Measurements from ENCODE around the gene ATP9A.

The ATP9A gene

DNA sequence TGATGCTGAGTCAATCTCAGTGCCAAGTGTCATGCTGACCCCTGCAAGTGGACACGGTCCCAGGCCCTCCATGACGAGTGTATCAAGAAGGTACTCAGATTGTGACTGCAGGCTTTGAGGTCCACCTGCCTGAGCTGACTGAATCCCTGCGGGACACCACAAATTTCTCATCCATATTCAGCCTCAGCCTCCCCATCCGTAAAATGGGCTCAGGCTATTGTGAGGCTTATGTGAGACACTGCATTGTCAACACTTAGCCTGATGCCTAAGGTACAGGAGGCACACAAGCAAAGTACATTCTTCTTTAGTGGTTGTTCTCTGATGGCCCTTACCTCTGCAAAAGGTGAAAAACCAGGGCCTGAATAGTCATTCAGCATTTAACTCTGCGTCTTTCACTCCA lies 155.3 kb downstream of the ATP9A start:
- H3K27ac ChIP-seq, result no peak overlapping the region

DNA sequence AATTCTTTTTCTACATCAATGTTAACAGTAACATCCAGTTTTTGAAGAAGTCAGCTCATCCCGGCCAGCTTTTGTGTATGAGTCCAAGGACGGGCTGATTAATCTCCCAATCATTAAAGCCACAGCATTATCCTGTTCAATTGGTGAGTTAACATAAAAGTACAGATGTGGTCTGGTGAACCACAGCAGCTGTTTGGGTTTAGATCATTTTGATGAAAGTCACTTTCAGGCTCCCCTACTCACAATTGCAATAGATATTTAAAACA lies 156.6 kb downstream of the ATP9A start:
- Histone ChIP-seq H3K27ac (no peak overlapping the region), H3K4me3 (no peak overlapping the region)

More for the DNA sequence above, 155.3 kb downstream of the ATP9A start:
- H3K4me3 ChIP-seq, result no peak overlapping the region

DNA sequence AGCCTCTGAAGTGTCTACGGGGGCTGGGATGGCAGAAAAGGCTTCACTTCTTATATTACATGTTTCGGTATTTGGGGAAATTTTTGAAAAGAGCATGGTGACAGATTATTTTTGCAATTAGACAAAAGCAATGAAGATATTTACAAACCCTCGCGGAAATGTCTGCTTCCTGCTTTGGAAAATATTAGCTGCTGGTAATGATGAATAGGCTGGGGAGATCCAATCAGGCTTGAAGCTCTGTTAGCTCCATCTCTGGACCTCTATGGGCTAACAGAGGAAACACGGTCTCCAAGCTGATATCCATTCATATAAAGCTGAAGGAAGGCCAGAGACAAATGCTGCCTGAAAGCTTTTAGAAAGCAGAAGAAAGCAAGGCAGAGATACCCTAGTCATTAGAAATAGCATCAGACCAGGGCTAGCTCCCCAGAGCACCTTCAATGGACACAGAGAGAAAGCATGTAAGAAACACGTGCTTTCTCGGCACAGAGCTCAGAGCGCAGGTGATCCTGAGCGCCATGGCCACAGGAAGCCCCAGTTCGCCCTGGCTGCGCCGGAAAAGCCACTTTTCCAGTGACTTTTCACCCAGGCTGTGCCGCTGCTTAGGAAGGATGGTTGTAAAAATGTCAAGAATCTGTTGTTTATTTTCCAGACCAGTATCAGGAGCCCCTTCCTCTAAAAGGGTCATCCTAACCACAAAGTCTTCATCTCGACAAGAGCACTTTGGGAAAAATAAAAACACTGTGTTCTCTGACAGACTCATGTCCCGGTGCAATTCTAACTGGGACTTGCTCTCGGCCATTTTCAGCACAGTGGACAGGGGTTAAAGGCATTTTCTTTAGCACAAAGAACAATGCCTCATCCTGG lies 157.2 kb downstream of the ATP9A start:
- Histone ChIP-seq H3K4me3 (no peak overlapping the region), H3K27ac (no peak overlapping the region)

DNA sequence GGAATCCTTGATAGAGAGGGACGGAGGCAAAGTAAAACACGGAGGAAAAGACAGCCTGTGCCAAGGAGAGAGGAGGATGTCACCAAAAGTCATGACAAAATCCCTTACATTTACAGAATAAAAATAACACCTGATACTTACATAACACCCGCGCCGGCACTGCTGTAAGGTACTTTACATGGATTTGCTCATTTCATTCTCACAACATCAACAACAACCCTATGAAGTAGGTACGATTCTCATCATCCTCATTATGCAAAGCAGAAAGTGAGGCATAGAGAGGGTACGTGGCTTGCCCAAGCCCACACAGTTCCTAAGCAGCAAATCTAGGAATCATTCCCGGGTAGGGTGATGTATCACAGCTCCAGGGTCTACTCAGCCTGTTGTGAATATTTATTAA lies 158.1 kb downstream of the ATP9A start:
- Histone ChIP-seq H3K27ac (no peak overlapping the region), H3K4me3 (no peak overlapping the region)

DNA sequence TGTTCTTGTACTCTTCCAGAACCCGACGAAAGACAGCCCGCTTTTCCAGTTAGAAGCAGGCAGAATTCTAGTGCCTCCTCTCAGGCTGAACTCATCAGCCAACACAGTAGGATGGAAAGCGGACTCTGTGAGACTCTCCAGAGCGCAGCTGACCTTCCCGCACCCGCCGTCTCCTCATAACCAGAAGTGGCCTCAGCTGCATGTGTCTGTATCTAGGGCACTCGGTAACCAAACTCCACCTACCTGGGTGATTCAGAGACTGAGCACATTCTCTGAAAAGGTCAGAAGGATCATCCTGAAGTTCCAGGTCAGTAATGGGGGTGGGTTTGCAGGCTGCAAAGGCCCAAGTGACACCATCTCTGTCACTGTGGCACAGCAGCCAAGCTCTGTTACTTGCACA lies 158.9 kb downstream of the ATP9A start:
- H3K27ac ChIP-seq, result no peak overlapping the region
- no peak overlapping the region for H3K4me3 ChIP-seq

DNA sequence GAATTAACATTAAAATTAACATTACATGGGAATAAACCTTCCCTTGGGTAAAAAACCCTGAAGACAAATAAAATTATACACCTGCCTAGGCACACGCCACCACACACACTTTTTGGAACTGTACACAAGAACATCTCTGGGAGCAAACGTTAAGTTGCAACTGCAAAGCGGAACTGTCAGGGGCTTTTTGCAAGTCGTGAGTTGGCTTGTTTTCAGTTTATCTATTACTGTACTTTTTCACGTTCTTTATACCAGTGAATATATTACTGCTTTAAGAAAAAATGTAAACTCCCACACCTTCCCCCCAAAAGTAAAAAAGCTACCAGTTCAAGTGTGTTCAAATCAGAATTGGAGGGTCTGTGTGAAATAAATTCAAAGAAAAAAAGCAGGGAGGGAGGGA lies 160.1 kb downstream of the ATP9A start:
- Histone ChIP-seq H3K4me3 (no peak overlapping the region), H3K27ac (no peak overlapping the region)

DNA sequence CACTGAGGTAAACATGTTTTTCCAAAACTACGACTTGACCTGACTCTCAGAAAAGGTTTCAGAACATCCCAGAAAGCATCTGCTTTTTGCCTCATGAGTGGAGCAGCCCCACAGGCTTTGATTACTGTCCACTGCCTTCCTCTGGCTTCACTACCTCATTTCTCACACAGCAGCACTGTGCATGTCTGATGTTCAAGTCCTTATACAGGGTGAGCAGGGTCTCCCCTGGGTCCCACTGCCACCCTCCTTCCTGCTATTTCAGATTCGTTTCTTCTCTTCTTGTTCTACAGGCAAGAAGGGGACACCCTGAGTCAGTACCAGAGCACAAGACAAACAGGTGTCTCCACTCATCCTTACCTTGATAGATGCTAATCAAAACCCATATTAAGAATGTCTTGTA lies 161.0 kb downstream of the ATP9A start:
- no peak overlapping the region for H3K4me3 ChIP-seq

DNA sequence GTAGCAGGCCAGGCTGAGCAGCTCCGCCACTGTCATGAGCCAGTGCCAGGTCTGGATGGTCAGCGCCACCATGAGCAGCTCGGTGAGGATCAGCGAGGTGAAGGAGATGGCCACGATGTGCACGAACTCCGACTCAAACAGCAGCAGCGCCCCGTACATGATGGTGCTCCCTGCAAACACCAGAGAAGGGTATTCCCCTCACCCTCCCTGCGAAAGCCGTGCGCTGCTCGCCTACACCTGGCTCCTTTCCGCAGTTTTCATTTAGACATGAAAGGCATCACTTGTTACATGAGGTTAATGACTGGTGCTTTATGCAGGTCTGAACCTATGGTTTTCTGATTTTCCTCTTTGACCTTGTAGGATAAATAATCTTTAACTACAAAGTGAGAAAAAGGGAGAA lies 163.3 kb downstream of the ATP9A start:
- H3K27ac ChIP-seq, result no peak overlapping the region
- no peak overlapping the region for H3K4me3 ChIP-seq

More for the DNA sequence above, 161.0 kb downstream of the ATP9A start:
- no peak overlapping the region for H3K27ac ChIP-seq

DNA sequence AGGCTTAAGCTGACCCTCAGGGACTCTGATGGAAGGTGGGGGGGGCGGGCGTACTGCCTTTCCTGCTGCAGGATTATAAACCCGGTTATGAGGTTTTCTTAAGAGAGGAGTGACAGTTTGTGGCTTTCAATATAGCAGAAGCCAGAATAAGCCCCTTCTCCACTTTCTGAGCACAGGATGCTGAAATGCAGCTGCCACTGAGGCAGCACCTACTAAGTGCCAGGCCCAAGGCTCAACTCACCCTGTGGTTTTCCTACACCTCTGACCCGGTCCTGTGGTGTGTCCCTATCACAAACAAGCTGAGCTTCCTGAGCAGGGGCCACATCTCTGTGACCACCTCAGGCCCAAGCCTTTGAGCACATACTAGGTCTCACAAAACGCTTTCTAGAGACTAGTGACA lies 166.1 kb downstream of the ATP9A start:
- no peak overlapping the region for H3K4me3 ChIP-seq

DNA sequence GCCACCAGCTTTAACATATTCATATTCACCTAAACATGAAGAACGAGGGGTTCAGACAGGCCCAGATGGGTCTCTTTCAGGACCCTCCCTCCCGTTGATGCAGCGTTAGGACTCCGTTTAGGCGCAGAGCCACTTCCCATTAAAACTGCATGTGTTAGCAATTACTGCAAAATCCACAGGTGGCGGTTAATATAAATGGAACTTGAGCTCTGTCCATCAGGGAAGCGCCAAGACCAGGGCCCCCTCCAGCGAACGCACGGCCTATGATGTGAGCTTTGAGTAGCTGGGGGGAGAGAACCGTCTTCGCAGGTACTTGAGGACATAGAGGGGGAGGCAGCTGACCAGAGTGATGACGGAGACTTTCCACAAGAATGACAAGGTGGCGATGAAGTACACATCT lies 167.2 kb downstream of the ATP9A start:
- H3K4me3 ChIP-seq, result no peak overlapping the region
- H3K27ac ChIP-seq, result no peak overlapping the region

More for the DNA sequence above, 166.1 kb downstream of the ATP9A start:
- no peak overlapping the region for H3K27ac ChIP-seq

DNA sequence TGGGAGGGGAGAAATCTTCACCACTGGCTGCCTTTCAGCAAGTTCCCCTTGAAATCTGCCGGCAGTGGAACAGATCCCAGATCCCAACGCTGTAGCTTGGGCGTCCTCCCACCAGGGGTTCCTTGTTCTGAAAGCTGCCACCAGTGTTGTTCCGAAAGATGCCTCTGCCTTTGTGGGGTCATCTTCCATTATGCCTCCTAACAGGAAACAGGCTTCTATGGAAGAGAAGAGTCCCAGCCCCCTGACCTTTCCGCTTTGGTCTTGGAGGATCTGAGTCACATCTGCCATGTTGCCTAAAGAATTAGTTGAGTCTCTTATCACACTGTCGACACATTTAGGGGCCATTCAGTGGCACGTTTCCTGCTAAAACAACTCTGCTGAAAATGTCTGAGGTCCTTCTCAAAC lies 168.2 kb downstream of the ATP9A start:
- Histone ChIP-seq H3K27ac (peak overlapping the region in 1 of 21 experiments; percentile 21), H3K4me3 (no peak overlapping the region)

DNA sequence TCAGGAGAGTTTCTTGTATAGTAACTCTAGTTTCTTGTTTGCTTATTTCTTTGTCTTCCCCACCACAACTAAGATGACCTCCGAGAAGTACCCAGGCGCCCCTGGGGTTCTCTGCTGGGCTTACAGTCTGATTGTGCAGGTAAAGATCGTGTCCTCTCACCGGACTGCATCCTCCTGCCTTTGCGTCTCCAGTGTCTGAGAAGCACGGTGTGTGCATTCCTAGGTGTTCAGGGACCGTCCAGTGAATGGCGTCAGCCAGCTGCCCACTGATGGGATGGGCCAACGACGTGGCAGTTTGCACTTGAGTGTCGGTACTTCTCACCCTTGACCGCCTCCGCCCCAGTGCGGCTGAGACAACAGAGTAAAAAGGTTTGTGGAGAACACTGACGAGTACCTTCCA lies 169.6 kb downstream of the ATP9A start:
- Histone ChIP-seq H3K27ac (no peak overlapping the region), H3K4me3 (no peak overlapping the region)

DNA sequence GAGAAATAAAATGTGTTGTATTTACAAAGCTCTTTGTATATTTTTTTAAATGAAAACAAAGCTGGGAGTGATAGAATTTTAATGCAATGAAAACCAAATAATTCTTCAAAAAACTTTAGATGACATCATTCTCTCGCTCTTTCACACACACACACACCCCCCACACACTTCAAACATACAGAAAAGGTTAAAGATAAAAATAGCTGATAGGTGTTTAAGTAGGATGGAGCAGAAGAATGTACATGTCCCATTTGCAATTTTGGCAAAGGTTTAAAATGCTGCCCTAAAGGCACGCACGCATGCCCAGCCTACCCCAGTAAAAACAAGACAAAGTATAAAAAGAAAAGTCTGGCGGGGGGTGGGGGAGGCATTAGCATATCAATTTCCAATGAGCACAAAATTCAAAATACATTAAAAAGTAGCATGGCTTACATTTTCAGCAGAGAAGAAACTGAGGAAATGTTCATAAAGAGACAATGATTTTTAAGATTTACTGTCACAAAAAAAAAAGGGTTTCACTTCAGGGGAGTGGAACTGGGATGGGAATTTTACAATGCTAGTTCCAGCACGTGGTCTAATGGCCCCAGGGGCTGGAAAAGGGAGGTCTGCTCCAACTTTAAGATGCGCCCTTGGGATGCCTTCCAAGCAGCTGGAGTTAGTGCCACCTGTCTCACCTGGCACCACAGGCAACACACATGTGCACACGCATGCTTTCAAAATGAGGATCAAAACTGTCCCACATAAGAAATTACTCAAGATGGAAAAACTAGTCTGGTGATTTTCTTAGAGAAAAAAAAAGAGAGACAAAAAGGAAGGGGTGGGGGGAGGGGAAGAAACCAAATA lies 170.6 kb downstream of the ATP9A start:
- no peak overlapping the region for H3K27ac ChIP-seq
- H3K4me3 ChIP-seq, result no peak overlapping the region

DNA sequence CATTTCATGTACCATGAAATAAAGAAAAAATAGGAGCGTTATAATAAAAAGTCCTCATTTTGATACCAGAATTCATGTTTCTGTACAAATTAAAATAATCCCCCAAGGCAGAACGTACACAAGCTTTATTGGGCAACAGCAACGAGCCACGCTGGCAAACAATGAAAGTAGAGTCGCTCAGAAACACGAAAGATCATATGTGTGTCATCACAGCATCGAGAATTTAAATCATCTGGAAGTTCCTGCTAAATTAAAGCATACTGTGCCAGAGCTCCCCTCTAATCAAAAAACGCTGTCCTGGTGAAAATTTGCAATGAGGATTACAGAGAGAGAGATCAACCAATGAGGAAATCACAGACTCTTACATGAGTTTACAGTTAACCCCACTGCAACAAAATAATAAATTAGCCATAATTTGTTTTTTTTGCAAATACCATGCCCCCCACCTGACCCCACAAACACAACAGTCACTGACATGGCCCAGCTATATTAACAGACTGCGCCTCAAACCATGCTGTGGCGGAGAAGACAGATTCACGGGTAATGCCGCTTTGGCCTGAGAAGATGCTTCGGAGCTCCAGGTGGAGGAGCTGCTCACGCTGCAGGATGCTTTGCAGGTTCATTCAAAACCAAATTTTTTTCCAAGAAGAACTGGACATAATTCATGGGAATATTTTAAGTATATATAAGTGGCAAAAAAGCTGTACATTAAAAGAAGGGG lies 171.4 kb downstream of the ATP9A start:
- H3K4me3 ChIP-seq, result no peak overlapping the region
- H3K27ac ChIP-seq, result peak overlapping the region in 1 of 21 experiments; percentile 43

DNA sequence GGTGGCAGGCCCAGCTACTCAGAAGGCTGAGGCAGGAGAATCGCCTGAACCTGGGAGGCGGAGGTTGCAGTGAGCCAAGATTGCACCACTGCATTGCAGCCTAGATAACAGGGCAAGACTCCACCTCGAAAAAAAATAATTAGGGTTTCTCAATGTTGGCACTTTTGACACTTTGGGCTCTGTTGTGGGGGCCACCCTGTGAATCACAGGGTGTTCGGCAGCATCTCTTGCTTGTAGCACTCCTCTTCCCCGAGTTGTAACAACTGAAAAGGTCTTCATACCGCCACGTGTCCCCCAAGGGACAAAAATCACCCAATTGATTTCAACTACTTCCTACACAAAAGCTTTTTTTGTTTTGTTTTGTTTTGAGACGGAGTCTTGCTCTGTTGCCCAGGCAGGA lies 172.4 kb downstream of the ATP9A start:
- Histone ChIP-seq H3K4me3 (no peak overlapping the region), H3K27ac (peak overlapping the region in 6 of 21 experiments; percentile 12 to 63 (median 28))

DNA sequence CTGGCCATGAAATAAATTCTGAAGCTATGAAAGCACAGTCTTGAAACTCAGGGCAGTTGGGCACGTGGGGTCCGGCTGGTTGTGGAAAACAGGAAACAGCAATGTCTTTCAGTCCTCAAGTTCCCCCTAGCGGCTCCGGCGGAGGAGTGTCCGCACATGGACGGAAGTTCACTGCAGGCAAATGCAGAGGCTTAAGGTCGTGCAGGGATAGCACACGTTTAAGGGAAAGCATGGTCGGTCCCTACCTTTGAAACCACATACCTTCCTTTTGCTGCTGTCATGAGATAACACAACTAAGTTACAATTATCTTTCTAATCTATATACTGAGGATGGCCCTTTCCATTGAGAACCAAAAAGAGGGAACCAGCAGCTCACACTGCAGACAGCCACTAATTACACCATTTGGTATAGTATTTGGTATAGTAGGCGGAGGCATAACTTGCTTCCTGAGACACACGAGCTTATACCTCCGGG lies 173.1 kb downstream of the ATP9A start:
- Histone ChIP-seq H3K27ac (peak overlapping the region in 7 of 21 experiments; percentile 12 to 63 (median 23)), H3K4me3 (no peak overlapping the region)

DNA sequence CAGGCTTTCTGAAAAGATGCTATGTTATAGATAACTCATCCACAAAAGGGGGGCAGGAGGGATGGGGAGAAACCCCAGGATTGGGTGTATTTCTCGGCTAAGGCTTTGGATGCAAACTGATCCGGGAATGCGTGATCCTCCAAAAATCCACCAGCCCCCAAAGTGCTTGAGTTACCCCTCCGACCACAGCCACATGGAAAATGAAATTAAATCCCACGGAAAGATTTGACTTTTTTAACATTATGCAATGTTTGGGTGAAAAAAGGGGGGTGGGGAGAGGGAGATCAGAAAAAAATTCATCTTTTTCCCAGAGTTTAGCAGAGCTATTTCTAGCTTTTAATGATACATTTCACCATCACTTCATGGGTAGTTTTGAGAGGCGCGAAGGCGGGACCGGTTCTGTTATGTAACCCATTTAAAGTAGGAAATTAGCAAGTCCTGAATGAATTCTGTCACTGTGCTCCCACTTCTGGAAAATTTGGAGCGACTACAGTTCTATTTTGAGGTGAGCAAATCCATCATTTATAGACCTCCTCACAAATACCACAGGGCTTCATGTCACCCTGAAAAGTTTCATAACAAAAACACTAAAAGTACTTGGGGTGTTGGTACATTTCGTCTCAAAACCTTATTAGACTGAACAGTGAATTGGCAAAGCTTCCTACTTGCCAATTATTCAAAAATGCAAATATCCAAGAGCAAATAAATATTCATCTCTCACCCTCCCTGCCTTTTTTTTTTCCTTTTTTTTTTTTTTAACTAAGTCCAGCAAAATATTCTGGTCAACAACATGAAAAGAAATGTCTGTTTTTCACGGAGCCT lies 173.7 kb downstream of the ATP9A start:
- Histone ChIP-seq H3K27ac (peak overlapping the region in 6 of 21 experiments; percentile 1 to 44 (median 30)), H3K4me3 (no peak overlapping the region)

DNA sequence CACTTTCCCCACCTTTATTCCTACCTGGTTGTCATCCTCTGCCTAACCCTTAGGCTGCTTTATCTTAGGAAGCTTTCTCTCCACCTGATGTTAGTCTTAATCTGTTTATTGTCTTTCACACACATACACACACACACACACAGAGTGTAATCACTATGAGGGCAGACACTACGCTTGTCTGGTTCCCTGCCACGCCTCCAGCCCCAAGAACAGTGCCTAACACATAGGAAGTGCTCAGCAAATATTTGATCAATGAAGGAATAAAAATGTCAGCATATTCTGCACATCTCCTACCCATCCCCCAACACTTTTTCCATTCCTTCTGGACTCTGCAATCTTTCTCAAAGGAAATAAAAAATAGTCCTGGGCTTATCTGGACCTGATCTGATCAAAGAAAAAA lies 174.6 kb downstream of the ATP9A start:
- H3K4me3 ChIP-seq, result no peak overlapping the region
- H3K27ac ChIP-seq, result peak overlapping the region in 1 of 21 experiments; percentile 26

DNA sequence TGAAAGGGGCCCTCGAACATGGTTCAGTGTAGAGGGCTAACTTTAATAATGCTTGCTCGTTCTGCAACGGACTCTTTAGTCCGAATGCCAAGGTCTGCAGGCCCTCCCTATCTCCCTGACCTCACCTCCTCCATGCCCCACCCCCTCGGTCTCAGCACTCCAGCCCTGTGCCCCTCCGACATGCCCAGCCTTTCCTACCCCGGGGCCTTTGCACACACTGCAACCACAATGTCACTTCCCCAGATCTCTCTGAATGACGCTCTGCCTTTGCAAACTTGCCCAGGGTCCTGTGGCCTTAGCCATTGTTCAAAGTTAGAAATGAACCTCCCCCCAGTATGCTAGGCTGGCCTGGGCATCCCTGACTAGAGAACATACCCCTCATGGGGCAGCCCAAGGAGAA lies 175.6 kb downstream of the ATP9A start:
- H3K4me3 ChIP-seq, result no peak overlapping the region
- H3K27ac ChIP-seq, result peak overlapping the region in 1 of 21 experiments; percentile 54
